ENCODE data around the gene ACE.

The ACE gene

DNA sequence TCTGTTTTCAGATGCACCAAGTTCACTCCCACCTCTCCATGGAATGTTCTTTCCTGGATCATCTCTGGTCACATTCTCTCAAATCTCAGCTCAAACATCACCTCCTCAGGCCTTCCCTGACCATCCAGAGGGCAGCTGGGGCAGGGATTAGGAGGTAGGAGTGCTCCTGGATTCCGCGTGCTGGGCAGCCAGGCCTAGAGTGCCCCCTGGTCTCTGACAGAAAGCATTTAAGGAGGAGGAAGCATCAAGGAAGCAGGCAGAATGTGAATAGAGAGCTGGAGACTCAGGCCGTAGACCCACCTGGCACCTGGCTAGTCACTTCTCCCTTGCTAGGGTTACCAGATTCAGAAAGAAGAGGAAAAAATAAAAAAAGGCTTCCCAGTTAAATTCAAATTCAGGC is 28.2 kb upstream of the ACE start:
- H3K27ac ChIP-seq = no peak overlapping the region
- no peak overlapping the region for H3K4me3 ChIP-seq (IDR thresholded peaks at IDR 0.05; ENCODE audit: insufficient read depth, low read depth, low read length)
- no peak overlapping the region for H3K4me2 ChIP-seq
- H4K20me1 ChIP-seq (ENCODE audit: insufficient read depth) = no peaks in the 10 kb centered on the region
- H3K27me3 ChIP-seq (ENCODE audit: insufficient read depth, low read depth) = peaks cover 7% of the 10 kb centered on the region; the same call in 1 of the 2 replicates
- H3K79me2 ChIP-seq (ENCODE audit: insufficient read depth, low read depth) = no peaks in the 10 kb centered on the region
- TF ChIP-seq, protein P1, sequence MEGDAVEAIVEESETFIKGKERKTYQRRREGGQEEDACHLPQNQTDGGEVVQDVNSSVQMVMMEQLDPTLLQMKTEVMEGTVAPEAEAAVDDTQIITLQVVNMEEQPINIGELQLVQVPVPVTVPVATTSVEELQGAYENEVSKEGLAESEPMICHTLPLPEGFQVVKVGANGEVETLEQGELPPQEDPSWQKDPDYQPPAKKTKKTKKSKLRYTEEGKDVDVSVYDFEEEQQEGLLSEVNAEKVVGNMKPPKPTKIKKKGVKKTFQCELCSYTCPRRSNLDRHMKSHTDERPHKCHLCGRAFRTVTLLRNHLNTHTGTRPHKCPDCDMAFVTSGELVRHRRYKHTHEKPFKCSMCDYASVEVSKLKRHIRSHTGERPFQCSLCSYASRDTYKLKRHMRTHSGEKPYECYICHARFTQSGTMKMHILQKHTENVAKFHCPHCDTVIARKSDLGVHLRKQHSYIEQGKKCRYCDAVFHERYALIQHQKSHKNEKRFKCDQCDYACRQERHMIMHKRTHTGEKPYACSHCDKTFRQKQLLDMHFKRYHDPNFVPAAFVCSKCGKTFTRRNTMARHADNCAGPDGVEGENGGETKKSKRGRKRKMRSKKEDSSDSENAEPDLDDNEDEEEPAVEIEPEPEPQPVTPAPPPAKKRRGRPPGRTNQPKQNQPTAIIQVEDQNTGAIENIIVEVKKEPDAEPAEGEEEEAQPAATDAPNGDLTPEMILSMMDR (conservative IDR thresholded peaks at IDR 0.05; ENCODE audit: low read depth, low read length) = no peak
- peaks cover 14% of the 10 kb centered on the region for H3K4me1 ChIP-seq (ENCODE audit: low read depth, poor library complexity, severe bottlenecking)
- H3K36me3 ChIP-seq (ENCODE audit: insufficient read depth) = no peaks in the 10 kb centered on the region
- no peak overlapping the region for H2AFZ ChIP-seq (ENCODE audit: low read depth)
- H3K9ac ChIP-seq = no peak overlapping the region

DNA sequence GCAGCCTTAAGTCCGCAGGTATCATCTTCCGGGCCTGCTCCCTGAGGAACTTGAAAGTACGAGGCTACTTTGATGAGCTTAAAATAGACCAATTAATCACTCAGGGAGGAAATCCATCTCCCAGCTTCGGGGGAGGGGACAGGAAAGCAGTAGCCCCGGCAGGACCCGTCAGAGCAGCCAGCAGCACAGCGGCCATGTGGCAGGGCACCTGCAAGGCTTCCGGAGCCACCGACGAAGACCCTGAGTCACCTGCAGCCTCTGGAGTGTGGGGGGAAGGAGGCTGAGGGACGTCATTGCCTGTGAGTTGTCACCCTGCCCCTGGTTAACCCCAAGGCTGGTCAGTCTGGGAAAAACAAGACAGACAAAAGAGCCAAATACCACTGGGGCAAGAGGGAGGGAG is 26.3 kb upstream of the ACE start:
- Histone ChIP-seq H3K4me1 (ENCODE audit: low read depth, poor library complexity, severe bottlenecking) (peaks cover 5% of the 10 kb centered on the region), H3K9ac (no peak overlapping the region), H3K79me2 (ENCODE audit: insufficient read depth, low read depth) (no peaks in the 10 kb centered on the region), H3K4me2 (no peak overlapping the region), H4K20me1 (ENCODE audit: insufficient read depth) (no peaks in the 10 kb centered on the region), H3K4me3 (IDR thresholded peaks at IDR 0.05; ENCODE audit: insufficient read depth, low read depth, low read length) (no peak overlapping the region), H3K27ac (no peak overlapping the region), H3K27me3 (ENCODE audit: insufficient read depth, low read depth) (peaks cover 19% of the 10 kb centered on the region; the same call in 1 of the 2 replicates), H2AFZ (ENCODE audit: low read depth) (no peak overlapping the region), H3K36me3 (ENCODE audit: insufficient read depth) (no peaks in the 10 kb centered on the region)
- TF ChIP-seq, protein P1 (conservative IDR thresholded peaks at IDR 0.05; ENCODE audit: low read depth, low read length) = no peak

DNA sequence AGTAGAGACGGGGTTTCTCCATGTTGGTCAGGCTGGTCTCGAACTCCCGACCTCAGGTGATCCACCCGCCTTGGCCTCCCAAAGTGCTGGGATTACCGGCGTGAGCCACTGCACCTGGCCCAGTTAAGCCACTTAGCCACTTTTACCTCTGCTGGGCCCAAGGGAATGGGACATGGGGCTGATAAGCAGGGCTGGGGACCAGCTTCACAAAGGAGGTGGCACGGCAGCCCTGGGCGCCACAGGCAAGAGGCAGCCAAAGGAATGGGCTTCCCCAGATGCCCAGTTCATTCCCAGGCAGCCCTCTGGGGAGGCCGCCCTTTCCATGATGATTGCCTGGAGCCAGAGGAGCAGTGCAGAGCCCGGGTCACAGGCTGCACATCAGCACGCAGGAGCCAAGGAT is 25.7 kb upstream of the ACE start:
- H2AFZ ChIP-seq (ENCODE audit: low read depth) = no peak overlapping the region
- H3K4me2 ChIP-seq = no peak overlapping the region
- H3K79me2 ChIP-seq (ENCODE audit: insufficient read depth, low read depth) = no peaks in the 10 kb centered on the region
- H3K27me3 ChIP-seq (ENCODE audit: insufficient read depth, low read depth) = peaks cover 19% of the 10 kb centered on the region; the same call in 1 of the 2 replicates
- no peak overlapping the region for H3K9ac ChIP-seq
- H4K20me1 ChIP-seq (ENCODE audit: insufficient read depth) = no peaks in the 10 kb centered on the region
- TF ChIP-seq, protein P1 (conservative IDR thresholded peaks at IDR 0.05; ENCODE audit: low read depth, low read length) = no peak
- H3K4me3 ChIP-seq (IDR thresholded peaks at IDR 0.05; ENCODE audit: insufficient read depth, low read depth, low read length) = no peak overlapping the region
- H3K36me3 ChIP-seq (ENCODE audit: insufficient read depth) = no peaks in the 10 kb centered on the region
- no peak overlapping the region for H3K27ac ChIP-seq
- H3K4me1 ChIP-seq (ENCODE audit: low read depth, poor library complexity, severe bottlenecking) = peaks cover 5% of the 10 kb centered on the region

DNA sequence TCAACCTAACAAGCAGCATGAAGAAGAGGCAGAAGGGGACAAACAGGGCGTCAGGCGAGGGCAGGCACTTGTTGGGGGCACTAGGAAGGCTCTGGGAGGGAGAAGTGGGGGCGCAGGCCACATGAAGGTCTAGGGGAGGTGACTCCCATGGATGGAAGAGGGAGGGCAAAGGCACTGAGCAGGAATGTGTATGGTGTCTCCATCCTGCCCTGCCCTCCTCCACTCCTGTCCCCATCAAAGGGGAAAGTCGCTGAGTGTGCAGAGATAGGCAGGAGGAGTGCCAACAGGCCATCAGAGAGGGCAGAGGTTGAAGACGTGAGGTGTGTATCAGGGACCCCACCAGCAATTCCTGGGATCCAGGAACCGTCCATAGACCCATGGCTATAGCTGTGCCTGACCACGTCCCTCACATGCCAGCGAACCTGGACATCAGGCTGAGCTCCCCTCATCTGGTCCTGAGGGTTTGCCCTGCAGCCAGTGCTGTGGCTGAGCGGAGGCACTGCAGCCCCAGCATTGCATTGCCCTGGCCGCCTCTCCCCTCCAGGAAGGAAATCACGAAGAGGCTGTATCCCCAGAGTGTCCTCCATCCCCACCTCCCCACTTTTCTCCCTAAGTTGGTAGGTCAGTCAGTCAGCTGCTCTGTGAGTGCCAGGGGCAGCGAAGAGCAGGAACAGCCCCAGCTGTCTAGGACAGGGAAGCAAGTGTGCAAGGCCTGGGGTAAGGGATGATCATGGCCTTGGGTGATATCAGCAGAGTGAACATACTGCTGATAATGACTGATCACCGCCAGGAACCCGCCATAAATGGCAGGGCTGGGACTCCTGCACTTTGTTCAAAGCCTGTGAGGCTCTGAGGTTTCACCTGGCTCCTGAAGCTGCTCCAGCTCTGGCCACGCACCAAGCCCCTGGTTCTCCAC is 24.6 kb upstream of the ACE start:
- Histone ChIP-seq H3K4me1 (ENCODE audit: low read depth, poor library complexity, severe bottlenecking) (no peaks in the 10 kb centered on the region), H2AFZ (ENCODE audit: low read depth) (no peak overlapping the region), H3K27ac (no peak overlapping the region), H3K4me2 (no peak overlapping the region), H3K9ac (no peak overlapping the region), H3K27me3 (ENCODE audit: insufficient read depth, low read depth) (peaks cover 19% of the 10 kb centered on the region; the same call in 1 of the 2 replicates), H3K4me3 (IDR thresholded peaks at IDR 0.05; ENCODE audit: insufficient read depth, low read depth, low read length) (no peak overlapping the region), H3K36me3 (ENCODE audit: insufficient read depth) (no peaks in the 10 kb centered on the region), H3K79me2 (ENCODE audit: insufficient read depth, low read depth) (no peaks in the 10 kb centered on the region), H4K20me1 (ENCODE audit: insufficient read depth) (no peaks in the 10 kb centered on the region)
- TF ChIP-seq, protein P1 (conservative IDR thresholded peaks at IDR 0.05; ENCODE audit: low read depth, low read length) = no peak

Measured in KMS-11 (cell line).